ENCODE data around the gene RMND1. TPM values are rescaled to one million over a fixed set of nuclear protein-coding genes. Genes with fewer than 3 reads are reported as not detected.

The RMND1 gene
- total RNA-seq (ENCODE audit: unreplicated experiment) = 18.7 TPM
- long read RNA-seq, partial matches to known transcripts = 0 of 3 reads
- long read RNA-seq, other reads (novel, unspliced or antisense) = 0 of 3 reads

GRCh38 chr6:151451950-151452749 lies at the start of gene RMND1:
Gene RMND1 (minus strand): TSS chr6:151452126. CDS start chr6:151445811, 6,315 bp downstream.
- peaks cover 17% of the 10 kb centered on the region for H3K4me1 Mint-ChIP-seq (ENCODE audit: unreplicated experiment)
- peak; percentile 99 for DNase-seq (ENCODE audit: low spot score)
- no peak for TF ChIP-seq CTCF (IDR thresholded peaks at IDR 0.05; ENCODE audit: unreplicated experiment)
- peak within 1 kb of the TSS; percentile 95 for H3K27ac Mint-ChIP-seq (ENCODE audit: unreplicated experiment)
- H3K4me3 Mint-ChIP-seq (ENCODE audit: unreplicated experiment) = peak within 1 kb of the TSS; percentile 95
- peaks cover 18% of the 10 kb centered on the region for H3K27me3 Mint-ChIP-seq (ENCODE audit: unreplicated experiment)
- peaks cover 17% of the 10 kb centered on the region for H3K36me3 Mint-ChIP-seq (ENCODE audit: low read depth, unreplicated experiment)
- peaks cover 6% of the 10 kb centered on the region for H3K9me3 Mint-ChIP-seq (ENCODE audit: unreplicated experiment)

GRCh38 chr6:151499551-151499950 lies 47.6 kb upstream of the RMND1 start:
- H3K4me3 Mint-ChIP-seq (ENCODE audit: unreplicated experiment) = no peak overlapping the region

GRCh38 chr6:151498327-151498726 lies 46.4 kb upstream of the RMND1 start:
- Mint-ChIP-seq H3K27me3 (ENCODE audit: unreplicated experiment) (peaks cover 6% of the 10 kb centered on the region), H3K4me1 (ENCODE audit: unreplicated experiment) (peaks cover 10% of the 10 kb centered on the region), H3K9me3 (ENCODE audit: unreplicated experiment) (no peaks in the 10 kb centered on the region), H3K4me3 (ENCODE audit: unreplicated experiment) (no peak overlapping the region), H3K36me3 (ENCODE audit: low read depth, unreplicated experiment) (no peaks in the 10 kb centered on the region), H3K27ac (ENCODE audit: unreplicated experiment) (no peak overlapping the region)
- no peak for DNase-seq (ENCODE audit: low spot score)
- no peak for TF ChIP-seq CTCF (IDR thresholded peaks at IDR 0.05; ENCODE audit: unreplicated experiment)

More at GRCh38 chr6:151499551-151499950, 47.6 kb upstream of the RMND1 start:
- no peak for TF ChIP-seq CTCF (IDR thresholded peaks at IDR 0.05; ENCODE audit: unreplicated experiment)
- peaks cover 6% of the 10 kb centered on the region for H3K27me3 Mint-ChIP-seq (ENCODE audit: unreplicated experiment)
- no peak overlapping the region for H3K27ac Mint-ChIP-seq (ENCODE audit: unreplicated experiment)
- DNase-seq (ENCODE audit: low spot score) = no peak
- peaks cover 2% of the 10 kb centered on the region for H3K9me3 Mint-ChIP-seq (ENCODE audit: unreplicated experiment)
- no peaks in the 10 kb centered on the region for H3K36me3 Mint-ChIP-seq (ENCODE audit: low read depth, unreplicated experiment)
- peaks cover 9% of the 10 kb centered on the region for H3K4me1 Mint-ChIP-seq (ENCODE audit: unreplicated experiment)

- TF ChIP-seq CTCF (IDR thresholded peaks at IDR 0.05; ENCODE audit: unreplicated experiment) = no peak
- Mint-ChIP-seq H3K4me1 (ENCODE audit: unreplicated experiment) (peaks cover 10% of the 10 kb centered on the region), H3K4me3 (ENCODE audit: unreplicated experiment) (no peak overlapping the region), H3K9me3 (ENCODE audit: unreplicated experiment) (no peaks in the 10 kb centered on the region), H3K36me3 (ENCODE audit: low read depth, unreplicated experiment) (no peaks in the 10 kb centered on the region), H3K27me3 (ENCODE audit: unreplicated experiment) (peaks cover 6% of the 10 kb centered on the region), H3K27ac (ENCODE audit: unreplicated experiment) (no peak overlapping the region)
- no peak for DNase-seq (ENCODE audit: low spot score)
Observed at GRCh38 chr6:151497905-151498304, 46.0 kb upstream of the RMND1 start.

- no peak overlapping the region for H3K4me3 Mint-ChIP-seq (ENCODE audit: unreplicated experiment)
- peaks cover 10% of the 10 kb centered on the region for H3K4me1 Mint-ChIP-seq (ENCODE audit: unreplicated experiment)
- DNase-seq (ENCODE audit: low spot score) = no peak
- no peaks in the 10 kb centered on the region for H3K9me3 Mint-ChIP-seq (ENCODE audit: unreplicated experiment)
- no peak overlapping the region for H3K27ac Mint-ChIP-seq (ENCODE audit: unreplicated experiment)
- TF ChIP-seq CTCF (IDR thresholded peaks at IDR 0.05; ENCODE audit: unreplicated experiment) = no peak
- H3K27me3 Mint-ChIP-seq (ENCODE audit: unreplicated experiment) = peaks cover 6% of the 10 kb centered on the region
- H3K36me3 Mint-ChIP-seq (ENCODE audit: low read depth, unreplicated experiment) = no peaks in the 10 kb centered on the region
Observed at GRCh38 chr6:151495380-151495779, 43.5 kb upstream of the RMND1 start.
